Activated T-cell treated with anti-CD3 and anti-CD28 coated beads, Interleukin-2, amount 50 U/mL, for 1 hour (primary cell): ENCODE measurements around the gene NUBP2.

ENCODE experiments used
- DNase-seq: peaks from one replicate; pipeline ENCODE4 v3.0.0-alpha.2; 2020

The NUBP2 gene, protein sequence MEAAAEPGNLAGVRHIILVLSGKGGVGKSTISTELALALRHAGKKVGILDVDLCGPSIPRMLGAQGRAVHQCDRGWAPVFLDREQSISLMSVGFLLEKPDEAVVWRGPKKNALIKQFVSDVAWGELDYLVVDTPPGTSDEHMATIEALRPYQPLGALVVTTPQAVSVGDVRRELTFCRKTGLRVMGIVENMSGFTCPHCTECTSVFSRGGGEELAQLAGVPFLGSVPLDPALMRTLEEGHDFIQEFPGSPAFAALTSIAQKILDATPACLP

DNA sequence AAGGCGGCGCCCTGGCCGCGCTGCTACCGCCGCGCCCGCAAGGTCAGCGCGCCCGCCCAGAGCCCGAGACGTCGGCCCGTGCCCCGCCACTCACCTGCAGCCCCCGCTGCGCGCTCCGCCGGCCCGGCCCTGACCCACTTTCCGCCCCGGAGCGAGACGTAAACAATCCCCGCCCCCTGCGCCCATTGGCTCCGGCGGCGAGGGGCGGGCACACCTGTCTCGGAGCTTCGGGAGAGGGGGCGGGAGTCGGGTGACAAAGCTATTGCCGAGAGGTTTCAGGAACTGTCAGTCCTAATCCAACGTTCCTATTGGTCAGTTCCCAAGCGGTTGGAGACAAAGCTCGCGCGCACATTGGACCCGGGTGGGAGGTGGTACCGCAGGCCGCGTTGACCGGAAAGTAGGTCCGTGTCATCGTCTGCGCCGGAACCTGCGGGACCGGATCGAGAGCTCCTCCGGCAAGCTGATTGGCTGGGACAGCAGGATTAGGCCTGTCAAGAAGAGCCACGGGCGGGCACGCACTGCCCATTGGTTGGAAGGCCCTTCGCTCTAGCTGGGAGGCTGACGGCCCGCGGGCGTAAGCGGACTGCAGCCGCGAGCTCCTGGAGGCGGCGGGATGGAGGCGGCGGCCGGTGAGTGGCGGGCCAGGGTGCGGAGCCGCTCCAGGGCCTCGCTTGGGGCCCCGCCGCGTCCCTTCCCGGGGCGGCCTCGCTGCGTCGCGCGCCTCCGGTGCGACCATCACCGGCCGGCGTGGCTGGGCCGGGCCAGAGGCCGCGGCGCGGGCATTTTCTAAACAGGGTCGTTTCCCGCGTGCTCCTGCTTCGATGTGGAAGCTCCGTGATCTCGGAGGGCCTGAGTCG lies at the start of gene NUBP2, which contains the start of gene SPSB3:
NUBP2 (plus strand) TSS at position 553 of the 857 bp plus-strand sequence; CDS start at position 614, 61 bp downstream.
SPSB3 (minus strand) TSS at position 164 of the 857 bp plus-strand sequence. CDS start 1,088 bp downstream, outside the sequence.
- DNase-seq = peak; percentile 92

DNA sequence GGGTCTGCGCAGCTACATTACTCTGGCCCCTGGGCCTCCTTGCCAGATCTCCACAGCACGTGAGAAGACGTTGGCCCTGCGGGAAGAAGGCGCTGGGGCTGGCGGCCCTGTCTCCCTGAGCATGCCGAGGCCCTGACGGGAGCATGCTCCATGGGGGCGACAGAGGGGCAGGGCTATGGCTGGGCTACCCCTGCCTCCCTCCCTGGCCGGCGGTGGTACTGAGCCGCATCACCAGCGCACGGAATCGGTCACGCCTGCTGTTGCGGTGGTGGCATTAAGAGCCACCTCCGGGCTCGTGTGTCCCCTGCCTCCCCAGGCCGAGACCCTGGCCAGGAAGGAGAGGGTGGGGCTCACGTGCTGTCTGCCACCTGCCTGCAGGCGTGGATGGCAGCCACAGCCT lies 48.6 kb upstream of the NUBP2 start:
- no peak for DNase-seq

DNA sequence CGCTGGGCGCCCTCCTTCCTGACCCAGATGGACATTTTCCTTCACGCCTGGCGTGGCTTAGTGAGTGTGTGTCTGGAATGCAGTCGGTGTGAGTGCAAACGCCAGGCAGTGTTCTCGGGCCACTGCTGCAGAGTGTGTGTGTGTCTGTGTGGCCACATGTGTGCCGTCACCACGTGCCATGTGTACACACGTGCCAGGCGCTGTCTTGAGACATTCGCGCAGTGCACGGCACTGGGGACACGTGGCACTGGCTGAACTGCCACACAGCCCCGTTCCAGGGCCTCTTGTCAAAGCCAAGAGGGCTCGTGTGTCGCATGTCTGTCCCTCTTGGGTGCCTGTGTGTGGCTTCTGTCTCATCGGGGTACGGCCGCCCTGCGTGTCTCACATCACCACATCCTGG lies 47.9 kb upstream of the NUBP2 start:
- no peak for DNase-seq

DNA sequence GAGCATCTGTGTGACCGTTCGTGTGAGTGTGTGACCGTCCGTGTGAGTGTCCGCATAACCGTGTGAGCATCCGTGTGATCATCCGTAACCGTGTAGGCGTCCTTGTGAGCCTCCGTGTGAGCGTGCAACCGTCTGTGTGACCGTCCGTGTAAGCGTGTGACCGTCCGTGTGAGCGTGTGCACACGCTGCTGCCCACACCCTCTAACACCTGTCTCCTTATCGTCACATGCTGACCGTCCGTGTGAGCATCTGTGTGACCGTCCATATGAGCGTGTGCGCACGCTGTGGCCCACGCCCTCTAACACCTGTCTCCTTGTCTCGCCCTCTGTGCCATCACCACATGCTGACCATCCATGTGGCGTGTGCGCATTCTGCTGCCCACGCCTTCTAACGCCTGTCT lies 42.5 kb upstream of the NUBP2 start:
- no peak for DNase-seq

DNA sequence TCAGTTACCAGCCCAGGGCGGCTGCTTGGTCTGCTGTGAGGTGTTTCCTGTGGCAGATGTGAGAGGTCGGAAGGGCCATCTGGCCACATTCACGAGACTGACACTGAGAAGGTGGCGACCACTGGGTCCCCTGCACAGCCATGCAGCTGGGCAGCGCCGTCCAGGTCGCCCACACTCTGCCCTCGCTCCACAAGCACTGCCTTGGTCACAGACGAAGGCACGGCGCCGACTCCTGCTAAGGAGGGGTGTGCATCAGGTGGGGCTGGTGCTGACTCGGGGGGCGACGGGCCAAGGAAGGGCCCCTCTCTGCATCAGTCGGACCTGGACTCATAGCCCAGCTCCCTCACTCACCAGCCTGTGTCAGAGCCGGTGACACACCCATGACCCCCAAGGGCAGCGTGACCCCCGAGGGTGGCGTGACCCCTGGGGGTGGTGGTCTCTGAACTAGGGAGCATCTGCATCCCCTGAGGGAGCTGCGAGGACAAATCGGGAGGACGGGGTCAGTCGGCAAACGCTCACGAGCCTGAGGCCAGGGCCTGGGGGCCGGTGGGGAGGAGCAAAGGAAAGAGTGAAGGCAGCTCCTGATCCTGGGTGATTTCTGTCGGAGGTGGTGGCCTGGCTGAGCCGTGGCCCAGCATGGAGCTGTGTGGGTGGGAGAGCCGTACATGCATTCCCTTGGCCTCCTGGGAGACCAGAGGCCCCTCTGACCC lies 41.8 kb upstream of the NUBP2 start:
- no peak for DNase-seq

DNA sequence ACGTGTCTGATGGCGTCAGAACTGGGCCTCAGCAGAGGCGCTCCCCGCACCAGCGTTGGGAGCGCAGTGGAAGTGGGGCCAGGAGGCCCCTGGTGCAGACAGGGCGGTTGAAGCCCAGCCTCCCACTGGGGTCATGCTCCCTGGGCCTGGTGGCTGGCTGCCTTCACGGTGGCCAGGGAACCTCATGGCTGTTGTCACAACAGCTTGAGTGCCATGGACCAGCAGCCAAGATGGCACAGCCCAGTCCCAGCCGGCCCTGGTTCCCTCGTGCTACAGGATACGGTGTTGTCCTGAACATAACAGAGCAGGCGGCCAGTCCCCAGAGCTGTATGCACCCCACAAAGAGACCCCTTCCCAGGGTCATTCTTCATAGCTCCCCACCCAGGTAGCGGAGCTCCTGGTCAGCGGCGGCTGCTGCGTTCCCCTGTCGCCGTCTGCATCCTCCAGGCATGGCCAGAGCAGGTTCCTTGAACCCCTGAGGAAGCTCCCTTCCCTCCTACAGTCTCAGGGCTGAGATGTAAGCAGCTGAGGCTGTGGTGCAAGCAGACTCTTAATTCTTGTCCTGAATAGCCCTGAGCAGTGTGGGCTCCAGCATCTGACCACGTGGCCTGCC lies 41.1 kb upstream of the NUBP2 start:
- DNase-seq = no peak

DNA sequence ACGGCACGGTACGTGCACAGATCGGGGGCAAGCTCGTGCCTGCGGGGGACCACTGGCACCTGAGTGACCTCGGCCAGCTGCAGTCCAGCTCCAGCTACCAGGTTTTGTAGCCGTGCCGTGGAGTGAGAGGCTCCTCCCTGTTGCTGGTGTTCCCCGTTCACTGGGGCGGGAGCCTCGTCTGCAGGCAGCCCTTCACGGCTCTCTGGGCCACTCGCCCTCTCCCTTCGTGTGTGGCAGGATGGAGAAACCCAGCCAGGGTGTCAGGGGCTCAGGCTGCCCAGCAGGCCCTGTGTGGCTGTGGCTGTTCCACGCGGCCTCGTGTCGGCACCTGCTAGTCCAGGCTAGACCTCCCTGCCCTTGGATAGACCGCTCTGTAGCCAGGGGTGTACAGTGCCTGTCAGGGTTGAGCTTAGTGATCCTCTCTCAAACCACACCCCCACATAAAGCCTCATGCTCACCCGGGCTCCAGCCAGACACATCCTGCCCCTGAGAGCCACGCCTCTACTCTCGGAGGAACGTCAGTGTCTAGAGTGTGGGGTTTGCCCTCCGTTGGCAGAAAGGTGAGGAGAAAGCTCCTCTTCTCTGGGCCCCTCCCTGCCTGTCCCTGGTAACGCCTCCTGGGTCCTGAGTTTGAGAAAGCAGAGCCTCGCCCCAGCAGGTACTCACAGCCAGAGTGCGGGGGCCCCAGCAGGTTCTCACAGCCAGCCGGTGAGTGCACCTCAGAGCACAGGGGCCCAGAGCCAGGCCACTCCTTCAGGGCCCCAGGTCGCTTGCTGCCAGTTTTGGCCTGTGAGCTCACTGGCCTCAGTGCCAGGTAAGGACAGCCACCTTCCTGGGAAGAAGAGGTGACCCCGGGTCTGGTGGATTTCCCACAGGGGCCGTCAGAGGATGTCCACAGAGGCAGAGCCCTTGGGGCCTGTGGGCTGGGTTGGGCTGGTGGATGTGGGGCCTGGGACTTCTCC lies 39.1 kb upstream of the NUBP2 start:
- DNase-seq = no peak

DNA sequence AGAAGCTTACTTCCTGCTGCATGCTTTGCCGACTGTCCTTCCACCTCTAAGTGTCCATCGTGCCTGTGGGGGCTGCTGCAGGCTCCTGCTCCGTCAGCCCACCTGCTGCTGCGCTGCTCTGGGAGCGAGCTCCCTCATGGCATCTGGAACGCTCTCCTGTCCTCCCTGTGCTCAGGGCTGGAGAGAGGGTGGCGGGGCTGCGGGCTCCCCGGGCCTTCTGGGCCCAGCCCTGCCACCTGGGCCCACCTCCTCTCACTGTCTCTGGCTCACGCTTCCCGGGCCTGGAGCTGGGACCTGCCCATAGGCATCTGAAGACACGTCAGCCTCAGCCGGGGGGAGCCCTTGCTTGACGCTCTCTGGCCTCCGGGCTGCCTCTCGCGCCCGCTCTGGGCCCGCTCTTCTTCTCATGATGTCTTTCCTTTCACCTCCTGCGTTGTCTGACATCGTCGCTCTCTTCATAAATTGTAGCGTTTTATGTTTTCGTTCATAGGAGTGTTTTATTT lies 38.4 kb upstream of the NUBP2 start:
- no peak for DNase-seq

DNA sequence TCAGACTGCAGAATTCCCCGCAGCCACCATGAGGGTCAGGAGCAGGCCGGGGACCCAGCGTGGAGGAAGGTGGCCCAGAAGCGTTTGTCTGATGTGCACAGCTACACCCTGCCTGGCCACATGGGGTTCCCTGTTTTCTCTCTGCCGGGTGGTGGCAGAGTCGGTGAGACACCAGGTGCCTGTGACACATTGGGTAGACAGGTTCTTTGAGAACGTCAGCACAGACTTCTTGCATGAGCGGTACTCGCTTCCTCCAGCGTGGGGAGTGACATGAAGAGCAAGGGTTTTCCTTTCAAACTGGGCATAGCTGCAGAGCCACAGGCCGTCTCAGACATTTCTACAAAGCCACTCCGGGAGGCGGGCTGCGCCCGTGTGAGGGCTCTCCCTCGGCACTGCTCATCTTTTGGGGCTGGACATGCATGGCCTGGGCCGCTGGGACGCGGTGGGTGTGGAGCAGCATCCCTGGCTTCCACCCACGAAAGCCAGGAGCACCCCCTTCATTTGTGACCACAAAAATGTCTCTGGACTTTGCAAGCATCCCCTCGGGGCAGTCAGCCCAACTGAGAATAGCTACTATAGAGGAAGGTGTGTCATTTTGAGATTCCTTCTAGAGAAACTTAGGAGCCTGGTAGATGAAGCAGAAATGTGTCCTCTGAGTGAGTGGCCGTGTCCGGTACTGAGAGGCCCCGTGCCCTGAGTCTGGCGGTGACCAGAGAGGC lies 37.4 kb upstream of the NUBP2 start:
- no peak for DNase-seq

DNA sequence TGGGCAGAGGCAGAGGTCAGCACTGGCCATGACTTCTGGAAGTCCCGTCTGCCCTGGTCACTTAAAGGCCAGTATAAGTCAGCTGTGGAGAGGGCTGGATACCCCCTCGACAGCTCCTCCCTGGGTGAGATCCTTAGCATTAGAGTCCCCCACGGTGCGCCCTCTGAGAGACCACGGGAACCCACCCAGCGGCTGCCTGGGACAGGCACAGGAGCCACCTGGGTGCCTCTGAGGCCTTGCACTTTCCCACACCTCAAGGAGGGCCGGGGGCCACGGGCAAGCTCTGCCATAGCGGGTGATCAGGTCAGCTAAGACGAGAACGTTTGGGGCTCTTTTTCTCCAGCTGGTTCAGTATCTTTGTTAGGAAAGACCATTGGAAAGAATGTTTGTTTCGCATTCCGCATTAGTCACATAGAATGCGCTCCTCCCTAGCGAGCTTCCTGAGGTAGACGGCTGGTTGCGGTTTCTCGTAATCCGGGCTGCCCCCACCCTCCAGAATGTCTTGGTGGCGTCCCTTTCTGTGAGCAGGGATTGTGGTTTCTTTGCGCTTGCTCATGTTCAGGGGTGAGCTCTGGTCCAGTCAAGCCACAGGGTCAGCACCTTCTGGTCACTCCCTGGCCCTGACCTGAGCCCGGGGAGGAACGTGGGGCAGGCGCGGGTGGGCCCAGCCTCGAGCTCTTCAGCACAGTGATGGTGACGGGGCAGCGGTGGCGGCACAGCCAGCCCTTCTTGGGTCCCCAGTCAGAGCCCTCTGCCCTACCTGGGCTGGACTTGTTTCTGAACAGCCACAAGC lies 36.7 kb upstream of the NUBP2 start:
- no peak for DNase-seq

DNA sequence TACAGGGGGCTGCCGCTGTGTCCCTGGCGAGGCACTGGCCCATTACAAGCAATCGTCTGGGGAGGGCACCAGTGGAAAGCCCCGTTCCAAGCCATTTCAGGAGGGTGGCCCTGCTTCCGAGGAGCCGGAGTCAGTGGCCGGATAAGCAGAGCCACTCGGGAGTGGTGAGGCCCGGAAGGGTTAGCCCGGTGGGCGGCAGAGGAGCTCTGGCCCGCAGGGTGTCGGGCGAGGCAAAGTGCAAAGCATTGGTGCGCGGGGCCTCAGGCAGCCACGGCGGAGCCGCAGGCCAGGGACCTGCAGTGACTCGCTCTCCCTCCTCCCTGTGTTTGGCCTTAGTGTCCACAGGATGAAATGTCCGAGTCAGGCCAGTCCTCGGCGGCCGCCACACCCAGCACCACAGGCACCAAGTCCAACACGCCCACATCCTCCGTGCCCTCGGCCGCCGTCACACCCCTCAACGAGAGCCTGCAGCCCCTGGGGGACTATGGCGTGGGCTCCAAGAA lies 36.0 kb upstream of the NUBP2 start:
- no peak for DNase-seq

DNA sequence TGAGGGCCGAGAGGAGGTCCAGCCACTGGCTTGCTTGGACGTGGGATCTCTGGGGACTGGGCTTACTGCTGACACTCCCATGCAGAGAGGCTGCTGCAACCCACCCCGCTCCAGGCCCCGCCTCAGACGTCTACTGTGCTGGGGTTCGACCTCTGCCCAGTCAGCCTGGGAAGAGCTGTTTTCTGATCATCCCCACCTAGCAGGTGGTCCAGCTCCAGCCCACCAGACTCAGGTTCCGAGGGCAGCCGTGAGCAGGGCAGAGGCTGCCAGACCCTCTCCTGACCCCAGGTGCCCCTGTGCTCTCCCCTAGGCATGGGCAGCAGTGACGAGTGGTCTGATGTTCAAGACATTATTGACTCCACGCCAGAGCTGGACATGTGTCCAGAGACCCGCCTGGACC lies 34.8 kb upstream of the NUBP2 start:
- DNase-seq = no peak

DNA sequence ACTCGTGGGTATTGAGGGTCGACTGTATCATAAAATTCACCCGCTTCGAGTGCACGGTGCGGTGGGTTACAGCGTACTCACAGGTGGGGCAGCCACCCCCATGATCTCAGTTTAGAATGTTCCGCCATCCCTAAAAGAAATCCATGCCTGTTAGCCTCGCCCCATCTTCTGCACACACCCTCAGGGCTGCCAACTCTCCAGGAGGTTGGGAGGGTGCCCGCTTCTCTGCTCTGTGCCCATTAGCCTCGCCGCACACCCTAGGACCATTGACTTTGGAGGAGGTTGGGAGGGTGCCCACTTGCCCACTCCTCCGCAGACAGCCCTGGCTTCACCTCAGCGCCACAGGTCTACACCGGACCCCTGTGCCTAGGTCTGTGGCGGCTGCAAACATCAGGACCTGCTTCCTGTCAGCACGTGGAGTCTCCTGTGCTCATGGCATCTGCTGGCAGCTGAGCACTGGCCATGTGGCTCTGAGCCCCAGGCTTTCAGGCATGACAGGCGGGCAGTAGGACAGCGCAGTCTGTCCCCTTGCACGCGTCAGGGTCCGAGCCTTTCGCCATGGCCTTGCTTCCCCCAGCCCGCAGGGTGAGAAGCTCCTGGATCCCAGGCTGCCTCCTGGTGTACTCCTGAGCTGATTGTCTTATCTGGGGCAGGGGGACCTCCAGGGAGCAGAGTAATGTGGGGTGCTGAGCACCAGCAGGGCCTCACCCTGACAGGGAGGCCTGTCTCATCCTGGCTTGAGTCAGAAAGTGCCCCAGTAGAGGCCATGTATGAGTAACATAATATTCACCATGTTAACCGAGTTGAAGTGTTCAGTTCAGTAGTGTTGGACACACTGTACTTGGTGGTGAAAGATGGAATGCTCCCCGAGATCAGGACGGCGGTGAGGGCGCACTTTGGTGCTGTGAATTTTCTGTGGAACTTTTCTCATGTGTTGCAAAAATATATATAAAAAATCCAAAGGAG lies 33.3 kb upstream of the NUBP2 start:
- DNase-seq = no peak

DNA sequence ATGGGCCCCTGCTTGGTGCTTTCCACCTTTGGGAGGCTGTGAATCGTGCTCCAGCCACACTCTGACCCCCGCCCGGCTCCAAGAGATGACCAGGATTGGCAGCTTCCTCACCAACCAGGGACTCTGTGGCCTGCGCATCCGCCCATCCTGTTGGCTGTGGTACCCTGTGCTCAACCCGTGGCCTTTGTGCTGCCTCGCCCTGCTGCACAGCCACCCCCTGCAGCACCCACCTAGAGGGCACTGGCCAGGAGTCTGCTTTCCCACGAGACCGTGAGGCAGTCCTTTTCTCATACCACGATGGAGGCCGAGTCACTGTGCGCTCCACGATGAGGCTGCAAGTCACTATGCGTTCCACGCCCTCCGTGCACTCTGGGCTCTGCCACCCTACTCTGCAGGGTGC lies 30.8 kb upstream of the NUBP2 start:
- DNase-seq = no peak

DNA sequence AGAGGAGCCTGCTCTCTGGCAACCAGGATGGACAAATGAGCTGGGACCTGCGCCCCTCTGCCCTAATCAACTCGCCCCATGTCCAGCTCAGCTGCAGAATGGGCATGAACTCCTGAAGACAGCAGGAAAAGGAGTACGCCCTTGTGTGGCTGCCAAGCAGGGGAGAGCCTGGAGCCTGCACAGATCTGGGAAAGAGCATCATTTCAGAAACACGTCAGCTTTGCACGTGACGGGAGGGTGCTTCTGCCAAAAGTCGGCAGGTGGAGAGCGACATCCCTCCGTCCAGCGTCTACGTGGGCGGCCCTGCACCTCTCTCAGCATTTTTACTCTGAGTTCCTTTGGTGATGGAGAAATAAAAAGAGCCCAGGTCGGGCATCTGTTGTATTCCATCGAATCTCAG lies 29.9 kb upstream of the NUBP2 start:
- no peak for DNase-seq

DNA sequence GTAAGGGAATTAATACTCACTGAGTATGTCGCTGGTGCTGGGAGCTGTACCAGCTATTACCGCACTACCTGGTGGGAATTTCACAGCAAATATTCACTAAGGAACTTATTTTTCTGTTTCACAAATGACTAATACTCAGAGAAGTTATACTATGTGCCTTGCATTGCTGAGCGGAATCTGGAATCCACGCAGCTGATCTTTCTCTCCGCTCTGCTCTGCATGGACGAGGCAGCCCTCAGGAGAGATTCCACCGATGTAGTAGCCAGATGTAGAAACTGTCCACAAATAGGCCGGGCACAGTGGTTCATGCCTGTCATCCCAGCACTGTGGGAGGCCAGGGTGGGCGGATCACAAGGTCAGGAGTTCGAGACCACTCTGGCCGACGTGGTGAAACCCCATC lies 28.6 kb upstream of the NUBP2 start:
- no peak for DNase-seq

DNA sequence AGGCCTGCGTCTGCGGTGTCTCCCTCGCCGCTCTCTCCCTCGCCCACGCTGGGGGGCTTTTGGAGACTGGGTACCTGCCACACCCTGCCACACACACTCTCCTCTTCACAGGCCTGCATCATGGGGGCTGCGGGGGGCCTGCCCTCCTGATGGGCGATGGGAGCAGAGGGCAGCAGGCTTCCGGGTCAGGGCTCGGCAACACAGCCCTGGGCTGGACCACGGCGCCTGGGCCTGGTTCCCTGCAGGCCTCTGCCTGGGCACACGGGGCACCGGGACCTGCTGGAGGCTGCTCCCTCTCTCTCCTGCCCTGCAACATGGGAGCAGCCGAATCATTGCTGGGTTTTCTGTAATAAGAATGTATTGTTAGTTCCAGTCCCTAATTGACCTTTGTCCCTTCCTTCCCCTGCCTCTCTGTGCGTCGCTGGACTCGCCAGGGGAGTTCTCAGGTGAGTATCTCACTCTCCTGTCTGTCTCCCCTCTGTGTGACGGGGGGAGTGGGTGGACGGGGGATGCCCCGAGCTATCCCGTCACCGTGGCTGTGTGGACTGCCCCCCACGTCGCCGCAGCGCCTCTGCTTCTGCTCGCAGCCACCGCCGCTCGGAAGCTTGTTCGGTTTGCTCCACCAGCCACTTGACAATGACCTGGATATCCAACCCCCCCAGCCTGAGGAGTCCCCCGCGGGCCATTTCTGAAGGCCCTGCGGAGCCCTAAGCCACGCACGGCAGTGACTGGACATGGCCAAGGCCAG lies 24.9 kb upstream of the NUBP2 start:
- DNase-seq = no peak

DNA sequence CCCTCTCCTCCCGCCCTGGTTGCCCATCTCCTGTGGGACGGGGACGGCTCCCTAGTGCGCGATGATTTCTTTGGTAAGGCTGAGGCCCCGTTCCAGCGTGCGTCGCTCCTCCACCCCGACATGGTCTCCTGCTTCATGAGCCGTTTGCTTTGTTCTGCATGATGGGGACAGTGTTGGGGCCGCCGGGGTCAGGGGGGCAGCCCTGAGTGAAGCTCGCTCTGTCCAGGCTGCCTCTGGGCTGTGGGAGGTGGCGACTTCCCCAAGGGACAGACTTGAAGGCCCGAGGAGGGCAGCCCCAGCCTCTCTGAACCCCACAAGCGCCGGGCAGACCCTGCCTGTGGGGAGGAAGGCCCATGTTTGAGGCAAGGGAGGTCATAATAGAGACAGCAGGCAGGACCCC lies 23.8 kb upstream of the NUBP2 start:
- no peak for DNase-seq
